Psoas muscle (tissue), 8 donors: ENCODE results near the gene SLC1A3. TPM values are rescaled to one million over a fixed set of nuclear protein-coding genes. Genes with fewer than 3 reads are reported as not detected.

Experiments used
- ATAC-seq, 4 donors: fragments of 200-7000 bp; cut with Tn5 transposase; one replicate each; pipeline ENCODE4 v1.9.1; 2020; ENCODE audit warnings: moderate library complexity in 3 of 4, mild to moderate bottlenecking in 2 of 4
- DNase-seq, 2 donors: peaks; one replicate each; pipeline ENCODE4 v3.0.0-alpha.2; 2020
- H3K27ac ChIP-seq: fragments of 200-600 bp; one replicate; pipeline ENCODE4 v1.8.0; 2022
- H3K27me3 ChIP-seq, 3 donors: fragments of 200-600 bp in 1 of 3; one replicate each; pipeline versions ENCODE4 v1.6.1 to v1.8.0; 2013 to 2022; ENCODE audit warnings: low read length in 2 of 3, mild to moderate bottlenecking in 2 of 3, moderate library complexity in 1 of 3; ENCODE audit not compliant: insufficient read depth in 3 of 3
- H3K36me3 ChIP-seq, 2 donors: fragments of 200-600 bp in 1 of 2; one replicate each; pipeline versions ENCODE4 v1.6.1 to v1.8.0; 2013 to 2022; ENCODE audit warnings: low read depth in 1 of 2, mild to moderate bottlenecking in 1 of 2, moderate library complexity in 1 of 2; ENCODE audit not compliant: insufficient read depth in 1 of 2
- H3K4me1 ChIP-seq: fragments of 200-600 bp; one replicate; pipeline ENCODE4 v1.8.0; 2022
- H3K4me3 ChIP-seq: fragments of 200-600 bp; one replicate; pipeline ENCODE4 v1.8.0; 2022; ENCODE audit warnings: mild to moderate bottlenecking
- H3K9me3 ChIP-seq: fragments of 200-600 bp; one replicate; pipeline ENCODE4 v1.8.0; 2022
- CTCF ChIP-seq: fragments of 200-600 bp; IDR thresholded peaks from one replicate; pipeline ENCODE4 v1.8.0; 2022; ENCODE audit warnings: antibody characterized with exemption
- WGBS, 3 donors: extraction: QIAGEN DNeasy Blood & Tissue Kit; methylation state at CpG; one replicate each; pipeline versions ENCODE4 v1.1.6 to v1.1.7; 2013; 5-methylcytosine and 5-hydroxymethylcytosine counted together
- intact Hi-C, 2 donors: fragments of 100-400 bp; cut with DNase I; formaldehyde crosslinking; loops; one replicate each; pipeline versions ENCODE4 v1.11.0 to v1.14.2; 2022
- polyA plus RNA-seq, 3 donors: library from polyadenylated mRNA; stranded (reverse); fragments of 200-250 nt; gene quantifications; one replicate each; pipeline ENCODE4 v1.2.3, GENCODE V29; 2013
- total RNA-seq, 4 donors: library from RNA; stranded (reverse); fragmentation: NEBNext Ultra II Directional in 2 of 4; extraction: Animal tissue kit (Norgen Biotek cat#: 25700) in 2 of 4; gene quantifications; one replicate each; pipeline versions ENCODE4 v1.2.1 to v1.2.4, GENCODE V29; 2021 to 2023
- donor health status: healthy with polysubstance abuse.
- donor health status: DM: no; HTN: no; CAD: no; lungs with moderate emphysema.
- donor health status: Bipolar disorder and iron deficiency.
- donor health status: healthy.
- donor health status: DM: yes; HTN: yes; CAD: no.
- donor health status: DM: no; HTN: no; CAD: no.
- donor health status: DM: no; HTN: no; CAD: no.
- donor health status: DM: yes; HTN: yes; CAD: no.

The SLC1A3 gene
- total and polyA plus RNA-seq, 7 donors: 9.6 to 25.3 (median 17.4) TPM

- no peaks in the 10 kb centered on the region for H3K27me3 ChIP-seq
- no peak overlapping the region for H3K4me3 ChIP-seq
- H3K9me3 ChIP-seq: no peaks in the 10 kb centered on the region
- intact Hi-C loops: loop anchor here (1.0 to 10.0 kb wide), 5 partner anchors 161 to 434 kb away; no protein-coding TSS in a partner anchor
- ATAC-seq (peak; percentile 55 to 70 (median 64)), DNase-seq (peak; percentile 32 to 66)
- TF ChIP-seq CTCF: peak; percentile 58
- WGBS, 3 donors: 24 to 30% (median 28%) methylated on average over 7 of the region's 7 CpGs
- H3K4me1 ChIP-seq: no peaks in the 10 kb centered on the region
- H3K36me3 ChIP-seq: no peaks in the 10 kb centered on the region
- H3K27ac ChIP-seq: no peak overlapping the region
These were observed 89.8 kb downstream of the SLC1A3 start for GRCh38 chr5:36696059-36696673.

- Histone ChIP-seq H3K27me3 (no peaks in the 10 kb centered on the region), H3K4me3 (no peak overlapping the region), H3K27ac (no peak overlapping the region), H3K9me3 (no peaks in the 10 kb centered on the region), H3K36me3 (no peaks in the 10 kb centered on the region), H3K4me1 (no peaks in the 10 kb centered on the region)
- ATAC-seq: no peak
- intact Hi-C loops: loop anchor here (5.0 to 10.0 kb wide), 3 partner anchors 163 to 436 kb away; no protein-coding TSS in a partner anchor
- 96 to 100% (median 97%) methylated on average over 2 of the region's 2 CpGs for WGBS, 3 donors
- no peak for TF ChIP-seq CTCF
- no peak for DNase-seq
These were observed 91.6 kb downstream of the SLC1A3 start for GRCh38 chr5:36698031-36698430.

GRCh38 chr5:36701085-36701698 lies 94.8 kb downstream of the SLC1A3 start:
- no peak for DNase-seq
- Histone ChIP-seq H3K27ac (no peak overlapping the region), H3K27me3 (no peaks in the 10 kb centered on the region), H3K4me3 (no peak overlapping the region), H3K9me3 (no peaks in the 10 kb centered on the region), H3K36me3 (no peaks in the 10 kb centered on the region), H3K4me1 (no peaks in the 10 kb centered on the region)
- TF ChIP-seq CTCF: no peak
- ATAC-seq: no peak
- 63 to 73% (median 69%) methylated on average over 4 of the region's 4 CpGs for WGBS, 3 donors
- intact Hi-C loops: no loop called here

GRCh38 chr5:36703245-36703860 lies 96.9 kb downstream of the SLC1A3 start:
- ATAC-seq (peak in 2 of 4 donors; percentile 27 to 41), DNase-seq (peak; percentile 36 to 62)
- Histone ChIP-seq H3K4me1 (no peaks in the 10 kb centered on the region), H3K9me3 (peaks cover 6% of the 10 kb centered on the region), H3K27me3 (no peaks in the 10 kb centered on the region), H3K4me3 (no peak overlapping the region), H3K36me3 (no peaks in the 10 kb centered on the region), H3K27ac (no peak overlapping the region)
- WGBS, 3 donors: 50 to 62% (median 52%) methylated on average over 5 of the region's 5 CpGs
- TF ChIP-seq CTCF: no peak
- intact Hi-C loops: no loop called here
